ENCODE results near the gene CDH2.

The CDH2 gene

DNA sequence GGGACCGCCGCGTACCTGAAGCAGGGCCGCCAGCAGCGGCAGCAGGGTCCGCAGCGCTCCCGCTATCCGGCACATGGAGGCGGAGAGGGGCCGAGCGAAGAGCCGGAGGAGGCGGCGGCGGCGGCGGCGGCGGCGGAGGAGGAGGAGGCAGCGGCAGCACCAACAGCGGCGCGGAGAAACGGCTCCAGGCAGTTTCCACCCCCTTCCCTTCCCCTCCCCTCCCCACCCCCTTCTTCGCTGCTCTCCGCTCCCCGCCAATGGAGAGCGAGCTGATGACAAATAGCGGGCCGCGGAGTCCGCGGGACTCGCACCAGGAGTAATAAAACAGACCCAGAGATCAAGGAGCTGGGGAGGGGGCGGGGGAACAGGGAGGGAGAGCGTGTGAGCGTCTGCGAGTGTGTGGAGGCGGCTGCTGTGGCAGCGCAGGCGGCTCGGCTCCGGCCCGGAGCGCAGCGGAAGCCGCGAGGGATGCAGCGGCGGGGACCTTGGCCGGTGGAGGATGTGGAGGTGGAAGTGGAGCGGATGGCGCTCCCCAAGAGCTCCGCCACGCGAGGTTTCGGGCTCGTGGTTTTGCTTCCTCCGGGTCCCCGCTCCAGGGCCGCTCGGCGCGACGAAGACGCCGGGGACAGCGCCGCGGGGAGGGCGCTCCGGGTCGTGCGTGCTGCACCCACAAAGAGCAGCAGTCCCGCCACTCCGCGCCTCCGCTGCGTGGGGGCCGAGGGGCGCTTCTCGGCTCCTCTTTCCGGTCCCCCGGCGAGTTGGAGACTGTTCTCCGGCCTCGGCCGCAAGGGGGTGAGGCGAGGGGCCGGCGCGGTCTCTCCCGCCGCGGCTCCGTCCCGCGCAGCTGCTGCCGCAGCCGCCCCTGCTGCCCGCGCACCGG lies at the start of gene CDH2:
Gene CDH2, minus strand, starts transcription at position 183 of the 880 bp plus-strand sequence. Its CDS starts 108 bp downstream, at position 75.
- Histone ChIP-seq H3K36me3 (ENCODE audit: control insufficient read depth, insufficient read depth, low read length) (no peaks in the 10 kb centered on the region), H3K4me1 (peaks cover 11% of the 10 kb centered on the region), H3K9ac (peak within 1 kb of the TSS; percentile 51), H3K4me3 (ENCODE audit: low read depth, low read length) (peak within 1 kb of the TSS; percentile 50), H3K27ac (peak within 1 kb of the TSS; percentile 89), H3K79me2 (no peaks in the 10 kb centered on the region), H3K27me3 (ENCODE audit: control insufficient read depth, insufficient read depth, low read length) (no peaks in the 10 kb centered on the region), H3K9me3 (ENCODE audit: control insufficient read depth, low read length) (no peaks in the 10 kb centered on the region), H2AFZ (peak within 1 kb of the TSS; percentile 90), H3K4me2 (ENCODE audit: low read length) (peak within 1 kb of the TSS; percentile 83)
- TF ChIP-seq, protein P1, sequence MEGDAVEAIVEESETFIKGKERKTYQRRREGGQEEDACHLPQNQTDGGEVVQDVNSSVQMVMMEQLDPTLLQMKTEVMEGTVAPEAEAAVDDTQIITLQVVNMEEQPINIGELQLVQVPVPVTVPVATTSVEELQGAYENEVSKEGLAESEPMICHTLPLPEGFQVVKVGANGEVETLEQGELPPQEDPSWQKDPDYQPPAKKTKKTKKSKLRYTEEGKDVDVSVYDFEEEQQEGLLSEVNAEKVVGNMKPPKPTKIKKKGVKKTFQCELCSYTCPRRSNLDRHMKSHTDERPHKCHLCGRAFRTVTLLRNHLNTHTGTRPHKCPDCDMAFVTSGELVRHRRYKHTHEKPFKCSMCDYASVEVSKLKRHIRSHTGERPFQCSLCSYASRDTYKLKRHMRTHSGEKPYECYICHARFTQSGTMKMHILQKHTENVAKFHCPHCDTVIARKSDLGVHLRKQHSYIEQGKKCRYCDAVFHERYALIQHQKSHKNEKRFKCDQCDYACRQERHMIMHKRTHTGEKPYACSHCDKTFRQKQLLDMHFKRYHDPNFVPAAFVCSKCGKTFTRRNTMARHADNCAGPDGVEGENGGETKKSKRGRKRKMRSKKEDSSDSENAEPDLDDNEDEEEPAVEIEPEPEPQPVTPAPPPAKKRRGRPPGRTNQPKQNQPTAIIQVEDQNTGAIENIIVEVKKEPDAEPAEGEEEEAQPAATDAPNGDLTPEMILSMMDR (IDR thresholded peaks at IDR 0.05), result peak; percentile 16

DNA sequence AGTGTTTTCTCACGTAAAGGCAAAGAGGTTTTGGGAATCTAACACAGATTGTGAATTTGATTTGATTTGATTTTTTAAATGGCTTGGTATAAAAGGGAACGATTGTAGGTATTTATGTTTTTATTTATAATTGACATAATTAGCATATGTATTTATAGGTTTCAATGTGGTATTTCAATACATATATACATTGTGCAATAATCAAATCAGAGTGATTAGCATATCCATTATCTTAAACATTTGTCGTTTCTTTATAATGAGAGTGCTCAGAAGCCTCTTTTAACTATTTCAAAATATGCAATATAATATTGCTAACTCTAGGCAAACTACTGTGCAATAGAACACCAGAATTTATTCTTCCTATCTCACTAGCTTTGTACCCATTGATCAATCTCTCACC lies 35.1 kb upstream of the CDH2 start:
- Histone ChIP-seq H3K27me3 (ENCODE audit: control insufficient read depth, insufficient read depth, low read length) (no peaks in the 10 kb centered on the region), H3K27ac (no peak overlapping the region), H3K36me3 (ENCODE audit: control insufficient read depth, insufficient read depth, low read length) (no peaks in the 10 kb centered on the region), H3K9me3 (ENCODE audit: control insufficient read depth, low read length) (no peaks in the 10 kb centered on the region), H3K4me2 (ENCODE audit: low read length) (no peak overlapping the region), H3K79me2 (no peaks in the 10 kb centered on the region), H3K4me1 (no peaks in the 10 kb centered on the region), H3K4me3 (ENCODE audit: low read depth, low read length) (no peak overlapping the region), H3K9ac (no peak overlapping the region), H2AFZ (no peak overlapping the region)
- TF ChIP-seq, protein P1 (IDR thresholded peaks at IDR 0.05), result no peak

DNA sequence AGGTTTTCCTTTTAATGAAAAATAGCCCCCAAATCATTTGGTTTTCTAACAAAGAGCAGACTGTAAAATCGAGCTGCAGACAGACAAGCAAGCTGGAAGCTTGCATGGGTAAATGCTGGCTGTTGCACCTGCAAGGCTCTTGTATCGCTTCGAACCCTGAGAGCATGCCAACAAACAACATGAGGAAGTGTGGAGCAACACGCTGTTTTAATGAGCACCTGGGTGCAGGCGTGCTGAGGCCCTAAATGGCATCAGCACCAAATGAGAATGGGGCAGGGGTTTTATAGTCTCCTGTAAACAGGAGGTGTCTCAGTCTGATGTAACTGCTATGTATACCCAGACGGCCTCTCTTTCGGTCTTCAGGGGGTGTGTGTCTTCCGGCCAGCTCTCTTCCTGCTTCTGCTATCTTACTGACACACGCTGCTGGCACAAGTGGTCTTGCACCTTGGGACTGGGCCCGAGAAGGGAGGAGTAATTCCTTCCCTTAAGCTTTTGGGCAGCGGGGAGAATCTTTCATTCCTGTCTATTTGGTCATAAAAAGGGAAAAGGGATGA lies 31.9 kb upstream of the CDH2 start:
- H3K9me3 ChIP-seq (ENCODE audit: control insufficient read depth, low read length), result no peaks in the 10 kb centered on the region
- H3K4me3 ChIP-seq (ENCODE audit: low read depth, low read length), result no peak overlapping the region
- H3K36me3 ChIP-seq (ENCODE audit: control insufficient read depth, insufficient read depth, low read length), result no peaks in the 10 kb centered on the region
- no peak overlapping the region for H3K27ac ChIP-seq
- no peak overlapping the region for H3K4me2 ChIP-seq (ENCODE audit: low read length)
- no peak overlapping the region for H3K9ac ChIP-seq
- TF ChIP-seq, protein P1 (IDR thresholded peaks at IDR 0.05), result no peak
- no peak overlapping the region for H2AFZ ChIP-seq
- H3K4me1 ChIP-seq, result no peaks in the 10 kb centered on the region
- H3K27me3 ChIP-seq (ENCODE audit: control insufficient read depth, insufficient read depth, low read length), result no peaks in the 10 kb centered on the region
- H3K79me2 ChIP-seq, result no peaks in the 10 kb centered on the region

DNA sequence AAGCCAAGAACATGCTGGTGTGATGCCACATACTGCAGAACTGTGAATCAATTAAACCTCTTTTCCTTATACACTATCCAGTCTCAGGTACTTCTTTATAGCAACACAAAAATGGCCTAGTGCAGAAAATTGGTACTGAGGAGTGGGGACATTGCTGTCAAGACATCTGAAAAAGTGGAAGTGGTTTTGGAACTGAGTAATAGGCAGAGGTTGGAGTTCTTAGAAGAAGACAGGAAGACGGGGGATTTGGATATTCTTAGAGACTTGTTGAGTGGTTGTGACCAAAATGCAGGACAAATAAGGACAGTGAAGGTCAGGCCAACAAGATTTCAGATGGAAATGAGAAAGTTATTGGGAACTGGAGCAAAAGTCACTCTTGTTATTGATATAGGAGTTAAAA lies 31.3 kb upstream of the CDH2 start:
- Histone ChIP-seq H3K27ac (no peak overlapping the region), H3K79me2 (no peaks in the 10 kb centered on the region), H3K4me3 (ENCODE audit: low read depth, low read length) (no peak overlapping the region), H3K9ac (no peak overlapping the region), H3K9me3 (ENCODE audit: control insufficient read depth, low read length) (no peaks in the 10 kb centered on the region), H2AFZ (no peak overlapping the region), H3K4me1 (no peaks in the 10 kb centered on the region), H3K27me3 (ENCODE audit: control insufficient read depth, insufficient read depth, low read length) (no peaks in the 10 kb centered on the region), H3K36me3 (ENCODE audit: control insufficient read depth, insufficient read depth, low read length) (no peaks in the 10 kb centered on the region), H3K4me2 (ENCODE audit: low read length) (no peak overlapping the region)
- TF ChIP-seq, protein P1 (IDR thresholded peaks at IDR 0.05), result no peak

Measured in parathyroid adenoma (tissue), 2 donors.